ENCODE results near the gene RFX2. TPM values are rescaled to one million over a fixed set of nuclear protein-coding genes. Genes with fewer than 3 reads are reported as not detected.

Gene RFX2
- total and polyA plus RNA-seq, 4 donors: 0.67 to 5.1 (median 2.8) TPM

DNA sequence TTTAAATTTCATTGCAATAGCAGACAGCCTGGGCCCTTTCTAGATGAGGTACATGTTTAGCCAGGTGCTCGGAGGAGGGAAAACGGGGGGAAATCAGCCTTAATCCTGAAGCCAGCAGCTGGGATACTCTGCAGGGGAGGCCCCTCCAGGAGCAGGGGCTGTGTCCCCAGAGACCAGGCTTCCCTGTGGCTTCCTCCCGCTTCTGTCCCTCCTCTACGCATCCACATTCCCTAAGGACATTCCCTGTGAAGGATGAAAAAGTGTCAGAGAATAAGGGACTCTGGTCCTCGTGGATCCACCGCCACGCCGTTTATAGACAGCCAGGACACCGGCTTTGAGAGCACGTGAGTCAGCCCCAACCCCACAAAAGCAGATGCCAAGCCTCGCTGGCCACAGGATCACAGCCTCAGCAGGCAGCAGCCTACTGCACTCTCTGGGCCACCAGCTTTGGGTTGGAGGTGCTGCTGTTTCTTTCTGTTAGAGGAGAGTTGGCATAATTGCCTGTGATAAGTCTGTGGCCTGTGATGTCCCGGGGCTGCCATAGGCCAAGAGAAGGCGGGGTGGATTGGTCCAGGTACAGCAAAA, 95.7 kb downstream of the RFX2 start:
- Histone ChIP-seq H3K9me3 (ENCODE audit: control insufficient read depth in 4 of 4, low read length in 3 of 4) (no peaks in the 10 kb centered on the region), H3K27ac (ENCODE audit: low read depth in 1 of 2, low read length in 2 of 2) (no peak overlapping the region), H3K4me1 (ENCODE audit: control insufficient read depth in 4 of 4, insufficient read depth in 4 of 4, low read length in 3 of 4) (no peaks in the 10 kb centered on the region), H3K4me3 (ENCODE audit: low read depth in 1 of 3, low read length in 3 of 3) (no peak overlapping the region), H3K36me3 (ENCODE audit: control insufficient read depth in 4 of 4, insufficient read depth in 3 of 4, low read depth in 1 of 4, low read length in 3 of 4) (no peaks in the 10 kb centered on the region), H3K9ac (ENCODE audit: low read depth in 1 of 2, low read length in 2 of 2) (no peak overlapping the region), H3K27me3 (ENCODE audit: control insufficient read depth in 4 of 4, insufficient read depth in 4 of 4, low read length in 3 of 4) (no peaks in the 10 kb centered on the region)
- no peak for TF ChIP-seq FOXA1 (IDR thresholded peaks at IDR 0.05)
- no peak for TF ChIP-seq HNF4G (IDR thresholded peaks at IDR 0.05)
- TF ChIP-seq, protein P1, sequence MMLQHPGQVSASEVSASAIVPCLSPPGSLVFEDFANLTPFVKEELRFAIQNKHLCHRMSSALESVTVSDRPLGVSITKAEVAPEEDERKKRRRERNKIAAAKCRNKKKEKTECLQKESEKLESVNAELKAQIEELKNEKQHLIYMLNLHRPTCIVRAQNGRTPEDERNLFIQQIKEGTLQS (IDR thresholded peaks at IDR 0.05): no peak
- TF ChIP-seq FOXA2 (IDR thresholded peaks at IDR 0.05): no peak
- no peak for TF ChIP-seq RXRA (IDR thresholded peaks at IDR 0.05)
- TF ChIP-seq YY1 (IDR thresholded peaks at IDR 0.05): no peak
- TF ChIP-seq JUND (IDR thresholded peaks at IDR 0.05): no peak
- TF ChIP-seq TAF1 (conservative IDR thresholded peaks at IDR 0.05): no peak
- TF ChIP-seq EGR1 (IDR thresholded peaks at IDR 0.05; ENCODE audit: low read depth in 2 of 2): no peak
- TF ChIP-seq, protein P2, sequence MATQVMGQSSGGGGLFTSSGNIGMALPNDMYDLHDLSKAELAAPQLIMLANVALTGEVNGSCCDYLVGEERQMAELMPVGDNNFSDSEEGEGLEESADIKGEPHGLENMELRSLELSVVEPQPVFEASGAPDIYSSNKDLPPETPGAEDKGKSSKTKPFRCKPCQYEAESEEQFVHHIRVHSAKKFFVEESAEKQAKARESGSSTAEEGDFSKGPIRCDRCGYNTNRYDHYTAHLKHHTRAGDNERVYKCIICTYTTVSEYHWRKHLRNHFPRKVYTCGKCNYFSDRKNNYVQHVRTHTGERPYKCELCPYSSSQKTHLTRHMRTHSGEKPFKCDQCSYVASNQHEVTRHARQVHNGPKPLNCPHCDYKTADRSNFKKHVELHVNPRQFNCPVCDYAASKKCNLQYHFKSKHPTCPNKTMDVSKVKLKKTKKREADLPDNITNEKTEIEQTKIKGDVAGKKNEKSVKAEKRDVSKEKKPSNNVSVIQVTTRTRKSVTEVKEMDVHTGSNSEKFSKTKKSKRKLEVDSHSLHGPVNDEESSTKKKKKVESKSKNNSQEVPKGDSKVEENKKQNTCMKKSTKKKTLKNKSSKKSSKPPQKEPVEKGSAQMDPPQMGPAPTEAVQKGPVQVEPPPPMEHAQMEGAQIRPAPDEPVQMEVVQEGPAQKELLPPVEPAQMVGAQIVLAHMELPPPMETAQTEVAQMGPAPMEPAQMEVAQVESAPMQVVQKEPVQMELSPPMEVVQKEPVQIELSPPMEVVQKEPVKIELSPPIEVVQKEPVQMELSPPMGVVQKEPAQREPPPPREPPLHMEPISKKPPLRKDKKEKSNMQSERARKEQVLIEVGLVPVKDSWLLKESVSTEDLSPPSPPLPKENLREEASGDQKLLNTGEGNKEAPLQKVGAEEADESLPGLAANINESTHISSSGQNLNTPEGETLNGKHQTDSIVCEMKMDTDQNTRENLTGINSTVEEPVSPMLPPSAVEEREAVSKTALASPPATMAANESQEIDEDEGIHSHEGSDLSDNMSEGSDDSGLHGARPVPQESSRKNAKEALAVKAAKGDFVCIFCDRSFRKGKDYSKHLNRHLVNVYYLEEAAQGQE (IDR thresholded peaks at IDR 0.05): no peak
- no peak for TF ChIP-seq GABPA (IDR thresholded peaks at IDR 0.05 in 1 of 2, conservative IDR thresholded peaks at IDR 0.05 in 1 of 2)
- TF ChIP-seq NR2F2 (IDR thresholded peaks at IDR 0.05): no peak
- no peak for TF ChIP-seq HNF4A (conservative IDR thresholded peaks at IDR 0.05)
- no peak for TF ChIP-seq MAX (IDR thresholded peaks at IDR 0.05)
- DNase-seq (ENCODE audit: low spot score): no peak
- WGBS: 95% methylated on average over 13 of the region's 13 CpGs

DNA sequence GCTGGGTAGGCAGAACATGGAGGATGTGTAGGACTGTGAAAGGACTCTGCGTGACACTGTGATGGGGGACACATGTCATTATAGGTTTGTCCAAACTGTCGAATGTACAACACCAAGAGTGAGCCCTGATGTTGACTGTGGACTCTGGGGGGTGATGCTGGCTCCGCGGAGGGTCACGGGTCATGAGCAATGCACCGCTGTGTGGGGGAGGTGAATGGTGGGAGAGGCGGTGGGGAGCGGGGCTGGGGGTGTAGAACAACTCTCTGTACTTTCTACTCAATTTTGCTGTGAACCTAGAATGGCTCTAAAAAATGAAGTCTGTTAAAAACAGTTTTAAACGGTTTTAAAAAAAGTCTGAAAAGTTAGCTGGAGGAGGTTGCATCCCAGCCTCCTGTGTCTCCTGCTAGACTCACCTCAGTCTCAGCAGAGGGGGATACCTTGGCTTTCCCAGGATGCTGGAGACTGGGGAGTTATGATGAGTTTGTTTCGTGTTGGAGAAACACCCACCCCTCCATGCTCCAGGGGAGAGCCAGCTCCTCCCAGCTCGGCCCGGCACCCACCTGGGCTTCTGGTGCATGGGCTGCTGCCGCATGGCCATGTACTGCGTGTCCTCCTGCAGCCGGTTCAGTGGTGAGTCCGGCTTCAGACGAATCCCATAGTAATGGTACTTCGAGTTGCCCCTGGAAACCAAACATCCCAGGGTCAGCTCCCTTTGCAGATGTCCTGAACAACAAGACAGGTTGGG, 97.7 kb downstream of the RFX2 start:
- Histone ChIP-seq H3K4me1 (ENCODE audit: control insufficient read depth in 4 of 4, insufficient read depth in 4 of 4, low read length in 3 of 4) (no peaks in the 10 kb centered on the region), H3K4me3 (ENCODE audit: low read depth in 1 of 3, low read length in 3 of 3) (no peak overlapping the region), H3K27ac (ENCODE audit: low read depth in 1 of 2, low read length in 2 of 2) (no peak overlapping the region), H3K9me3 (ENCODE audit: control insufficient read depth in 4 of 4, low read length in 3 of 4) (no peaks in the 10 kb centered on the region), H3K27me3 (ENCODE audit: control insufficient read depth in 4 of 4, insufficient read depth in 4 of 4, low read length in 3 of 4) (no peaks in the 10 kb centered on the region), H3K9ac (ENCODE audit: low read depth in 1 of 2, low read length in 2 of 2) (no peak overlapping the region), H3K36me3 (ENCODE audit: control insufficient read depth in 4 of 4, insufficient read depth in 3 of 4, low read depth in 1 of 4, low read length in 3 of 4) (no peaks in the 10 kb centered on the region)
- no peak for TF ChIP-seq TAF1 (conservative IDR thresholded peaks at IDR 0.05)
- TF ChIP-seq, protein P3, sequence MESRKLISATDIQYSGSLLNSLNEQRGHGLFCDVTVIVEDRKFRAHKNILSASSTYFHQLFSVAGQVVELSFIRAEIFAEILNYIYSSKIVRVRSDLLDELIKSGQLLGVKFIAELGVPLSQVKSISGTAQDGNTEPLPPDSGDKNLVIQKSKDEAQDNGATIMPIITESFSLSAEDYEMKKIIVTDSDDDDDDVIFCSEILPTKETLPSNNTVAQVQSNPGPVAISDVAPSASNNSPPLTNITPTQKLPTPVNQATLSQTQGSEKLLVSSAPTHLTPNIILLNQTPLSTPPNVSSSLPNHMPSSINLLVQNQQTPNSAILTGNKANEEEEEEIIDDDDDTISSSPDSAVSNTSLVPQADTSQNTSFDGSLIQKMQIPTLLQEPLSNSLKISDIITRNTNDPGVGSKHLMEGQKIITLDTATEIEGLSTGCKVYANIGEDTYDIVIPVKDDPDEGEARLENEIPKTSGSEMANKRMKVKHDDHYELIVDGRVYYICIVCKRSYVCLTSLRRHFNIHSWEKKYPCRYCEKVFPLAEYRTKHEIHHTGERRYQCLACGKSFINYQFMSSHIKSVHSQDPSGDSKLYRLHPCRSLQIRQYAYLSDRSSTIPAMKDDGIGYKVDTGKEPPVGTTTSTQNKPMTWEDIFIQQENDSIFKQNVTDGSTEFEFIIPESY (IDR thresholded peaks at IDR 0.05): no peak
- TF ChIP-seq, protein P2 (IDR thresholded peaks at IDR 0.05): no peak
- TF ChIP-seq FOXA1 (IDR thresholded peaks at IDR 0.05): no peak
- no peak for TF ChIP-seq NR2F2 (IDR thresholded peaks at IDR 0.05)
- TF ChIP-seq, protein P1 (IDR thresholded peaks at IDR 0.05): no peak
- 91% methylated on average over 18 of the region's 18 CpGs for WGBS
- no peak for DNase-seq (ENCODE audit: low spot score)
